IMR-90 (cell line): ENCODE measurements around the gene ANKRD61.
"Not testable (repeated sequence)": the region's sequence is repeated elsewhere in the genome, so short reads cannot be mapped to it uniquely, and the experiment has no call there.

Source experiments
- MAZ ChIP-seq: IDR thresholded peaks from 2 replicates; pipeline ENCODE4 v1.6.1; 2012; ENCODE audit warnings: low read depth, mild to moderate bottlenecking, low read length, improper control_type of control experiment, moderate library complexity, borderline replicate concordance
- MXI1 ChIP-seq: IDR thresholded peaks from 2 replicates; pipeline ENCODE4 v1.6.1; 2012; ENCODE audit warnings: low read depth, mild to moderate bottlenecking, low read length, moderate library complexity, borderline replicate concordance
- POLR2A ChIP-seq: IDR thresholded peaks from 2 replicates; pipeline ENCODE4 v1.6.1; 2012; ENCODE audit warnings: mild to moderate bottlenecking, low read depth, low read length
- RAD21 ChIP-seq: IDR thresholded peaks from 2 replicates; pipeline ENCODE4 v1.6.1; 2012; ENCODE audit warnings: low read length, improper control_type of control experiment
- RCOR1 ChIP-seq: IDR thresholded peaks from 2 replicates; pipeline ENCODE4 v1.6.1; 2012; ENCODE audit warnings: mild to moderate bottlenecking, low read length, improper control_type of control experiment; ENCODE audit not compliant: insufficient replicate concordance
- SMC3 ChIP-seq: fragments of 150-350 bp; IDR thresholded peaks from 2 replicates; pipeline ENCODE4 v1.6.1; 2016; ENCODE audit warnings: low read depth, mild to moderate bottlenecking, antibody characterized with exemption, low read length, moderate library complexity
- TF ChIP-seq, protein P1 (sequence below): conservative IDR thresholded peaks from 2 replicates; pipeline ENCODE4 v1.5.1; 2012; ENCODE audit warnings: mild to moderate bottlenecking, low read depth, low read length, improper control_type of control experiment
- TF ChIP-seq, protein P2 (sequence below): fragments of 150-350 bp; IDR thresholded peaks from 2 replicates; pipeline ENCODE4 v1.6.1; 2016; ENCODE audit warnings: low read depth, mild to moderate bottlenecking, low read length, moderate library complexity, borderline replicate concordance

DNA sequence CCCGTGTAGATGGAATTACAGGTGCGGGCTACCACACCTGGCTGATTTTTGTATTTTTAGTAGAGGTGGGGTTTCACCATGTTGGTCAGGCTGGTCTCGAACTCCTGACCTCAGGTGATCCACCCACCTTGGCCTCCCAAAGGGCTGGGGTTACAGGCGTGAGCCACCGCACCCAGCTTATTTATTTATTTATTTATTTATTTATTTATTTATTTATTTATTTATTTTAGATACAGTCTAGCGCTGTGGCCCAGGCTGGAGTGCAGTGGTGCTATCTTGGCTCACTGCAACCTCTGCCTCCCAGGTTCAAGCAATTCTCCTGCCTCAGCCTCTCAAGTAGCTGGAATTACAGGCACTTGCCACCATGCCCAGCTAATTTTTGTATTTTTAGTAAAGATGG is 51.9 kb downstream of the ANKRD61 start:
- not testable (repeated sequence) for TF ChIP-seq RCOR1, MXI1, SMC3, POLR2A, RAD21, MAZ
- TF ChIP-seq, protein P1, sequence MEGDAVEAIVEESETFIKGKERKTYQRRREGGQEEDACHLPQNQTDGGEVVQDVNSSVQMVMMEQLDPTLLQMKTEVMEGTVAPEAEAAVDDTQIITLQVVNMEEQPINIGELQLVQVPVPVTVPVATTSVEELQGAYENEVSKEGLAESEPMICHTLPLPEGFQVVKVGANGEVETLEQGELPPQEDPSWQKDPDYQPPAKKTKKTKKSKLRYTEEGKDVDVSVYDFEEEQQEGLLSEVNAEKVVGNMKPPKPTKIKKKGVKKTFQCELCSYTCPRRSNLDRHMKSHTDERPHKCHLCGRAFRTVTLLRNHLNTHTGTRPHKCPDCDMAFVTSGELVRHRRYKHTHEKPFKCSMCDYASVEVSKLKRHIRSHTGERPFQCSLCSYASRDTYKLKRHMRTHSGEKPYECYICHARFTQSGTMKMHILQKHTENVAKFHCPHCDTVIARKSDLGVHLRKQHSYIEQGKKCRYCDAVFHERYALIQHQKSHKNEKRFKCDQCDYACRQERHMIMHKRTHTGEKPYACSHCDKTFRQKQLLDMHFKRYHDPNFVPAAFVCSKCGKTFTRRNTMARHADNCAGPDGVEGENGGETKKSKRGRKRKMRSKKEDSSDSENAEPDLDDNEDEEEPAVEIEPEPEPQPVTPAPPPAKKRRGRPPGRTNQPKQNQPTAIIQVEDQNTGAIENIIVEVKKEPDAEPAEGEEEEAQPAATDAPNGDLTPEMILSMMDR, result not testable (repeated sequence)
- TF ChIP-seq, protein P2, sequence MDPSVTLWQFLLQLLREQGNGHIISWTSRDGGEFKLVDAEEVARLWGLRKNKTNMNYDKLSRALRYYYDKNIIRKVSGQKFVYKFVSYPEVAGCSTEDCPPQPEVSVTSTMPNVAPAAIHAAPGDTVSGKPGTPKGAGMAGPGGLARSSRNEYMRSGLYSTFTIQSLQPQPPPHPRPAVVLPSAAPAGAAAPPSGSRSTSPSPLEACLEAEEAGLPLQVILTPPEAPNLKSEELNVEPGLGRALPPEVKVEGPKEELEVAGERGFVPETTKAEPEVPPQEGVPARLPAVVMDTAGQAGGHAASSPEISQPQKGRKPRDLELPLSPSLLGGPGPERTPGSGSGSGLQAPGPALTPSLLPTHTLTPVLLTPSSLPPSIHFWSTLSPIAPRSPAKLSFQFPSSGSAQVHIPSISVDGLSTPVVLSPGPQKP, result not testable (repeated sequence)
